Natural killer cell (primary cell): ENCODE measurements around the gene RANBP9. TPM values are rescaled to one million over a fixed set of nuclear protein-coding genes. Genes with fewer than 3 reads are reported as not detected.

Source experiments
- ATAC-seq, 3 donors: fragments of 150-1000 bp in 2 of 3; fragments of 200-7000 bp in 1 of 3; cut with Tn5 transposase; 1 replicate in 1 of 3; 2 replicates in 2 of 3; pipeline ENCODE4 v1.10.0; 2021; ENCODE audit warnings: mild to moderate bottlenecking in 2 of 3, moderate library complexity in 2 of 3
- DNase-seq, 2 donors: peaks; one replicate each; pipeline versions ENCODE4 v3.0.0 to v3.0.0-alpha.2; 2013 to 2021; ENCODE audit warnings: mixed read lengths in 1 of 2
- H3K27ac ChIP-seq: one replicate; pipeline ENCODE4 v1.5.1; 2013; ENCODE audit warnings: mild to moderate bottlenecking, low read length
- H3K27me3 ChIP-seq: one replicate; pipeline ENCODE4 v1.6.1; 2013; ENCODE audit warnings: low read length; ENCODE audit not compliant: control insufficient read depth, insufficient read depth
- H3K36me3 ChIP-seq: one replicate; pipeline ENCODE4 v1.6.1; 2013; ENCODE audit warnings: low read length; ENCODE audit not compliant: control insufficient read depth, insufficient read depth
- H3K4me1 ChIP-seq: one replicate; pipeline ENCODE4 v1.6.1; 2013; ENCODE audit warnings: low read length; ENCODE audit not compliant: control insufficient read depth, insufficient read depth
- H3K4me3 ChIP-seq: one replicate; pipeline ENCODE4 v1.5.1; 2013; ENCODE audit warnings: low read length
- H3K9me3 ChIP-seq: one replicate; pipeline ENCODE4 v1.6.1; 2013; ENCODE audit warnings: low read length; ENCODE audit not compliant: control insufficient read depth, insufficient read depth
- H3K27ac Mint-ChIP-seq, 2 donors: one replicate each; pipeline ENCODE4 v1.8.0; 2022; ENCODE audit warnings: mild to moderate bottlenecking in 2 of 2, mixed read lengths in 2 of 2, moderate library complexity in 1 of 2
- H3K27me3 Mint-ChIP-seq, 2 donors: one replicate each; pipeline ENCODE4 v1.8.0; 2022; ENCODE audit warnings: low read depth in 2 of 2, mixed read lengths in 2 of 2
- H3K36me3 Mint-ChIP-seq: one replicate; pipeline ENCODE4 v1.8.0; 2022; ENCODE audit warnings: mixed read lengths
- H3K4me1 Mint-ChIP-seq, 2 donors: one replicate each; pipeline ENCODE4 v1.8.0; 2022; ENCODE audit warnings: mixed read lengths in 2 of 2
- H3K4me3 Mint-ChIP-seq: one replicate; pipeline ENCODE4 v1.8.0; 2022; ENCODE audit warnings: mild to moderate bottlenecking, moderate library complexity, mixed read lengths
- H3K9me3 Mint-ChIP-seq, 2 donors: one replicate each; pipeline ENCODE4 v1.8.0; 2022; ENCODE audit warnings: mixed read lengths in 2 of 2
- CTCF ChIP-seq: fragments of 200-600 bp; IDR thresholded peaks from one replicate; pipeline ENCODE4 v1.8.0; 2022; ENCODE audit warnings: antibody characterized with exemption
- WGBS: methylation state at CpG from one replicate; pipeline ENCODE4 v1.1.7; 2013; ENCODE audit warnings: missing lambda C conversion rate; ENCODE audit not compliant: insufficient coverage; 5-methylcytosine and 5-hydroxymethylcytosine counted together
- intact Hi-C: fragments of 100-400 bp; cut with micrococcal nuclease; formaldehyde crosslinking; loops from one replicate; pipeline ENCODE4 v1.14.2; 2022
- total RNA-seq, 4 donors: library from RNA; stranded (reverse); fragments of 120-200 nt in 1 of 4; gene quantifications; one replicate each; pipeline versions ENCODE4 v1.2.3 to v1.2.4, GENCODE V29; 2013 to 2022

The RANBP9 gene
- total RNA-seq, 3 donors from 2014 or later (not counting 1 experiment from before 2014, with no cell fraction given), result 52.2 to 62.5 (median 57.6) TPM

DNA sequence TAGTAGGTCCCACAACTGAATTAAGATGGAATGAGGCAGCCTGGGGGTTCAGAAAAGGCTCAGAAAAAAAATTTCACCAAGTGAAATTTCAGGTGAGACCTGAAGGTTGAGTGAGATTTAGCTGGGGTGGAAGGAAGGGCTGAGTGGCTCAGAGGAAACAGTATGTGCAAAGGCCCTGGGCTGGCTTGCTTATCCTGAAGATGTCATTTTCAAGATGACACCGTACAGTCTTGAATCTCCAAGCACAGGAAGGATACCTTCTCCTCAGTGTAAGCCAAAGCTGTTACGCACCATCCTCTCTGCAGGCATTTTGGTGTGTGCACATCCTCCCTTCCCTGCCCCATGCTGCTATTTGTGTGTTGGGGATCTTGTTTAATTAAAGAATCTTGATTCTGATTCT, 43.0 kb upstream of the RANBP9 start:
- Histone ChIP-seq H3K4me3 (no peak overlapping the region), H3K36me3 (no peaks in the 10 kb centered on the region), H3K27me3 (no peaks in the 10 kb centered on the region), H3K4me1 (no peaks in the 10 kb centered on the region), H3K27ac (no peak overlapping the region), H3K9me3 (no peaks in the 10 kb centered on the region)
- intact Hi-C loops, result no loop called here
- H3K4me3 Mint-ChIP-seq, result no peak overlapping the region
- no peak for TF ChIP-seq CTCF
- H3K4me1 Mint-ChIP-seq, result no peaks in the 10 kb centered on the region
- ATAC-seq, result no peak
- H3K36me3 Mint-ChIP-seq, result no peaks in the 10 kb centered on the region
- no peak for DNase-seq
- H3K27ac Mint-ChIP-seq, result no peak overlapping the region
- peaks cover 0 to 3% of the 10 kb centered on the region in 2 donors for H3K27me3 Mint-ChIP-seq
- H3K9me3 Mint-ChIP-seq, result no peaks in the 10 kb centered on the region
- WGBS, result 100% methylated on average over 2 of the region's 2 CpGs

- H3K4me3 Mint-ChIP-seq, result no peak overlapping the region
- Histone ChIP-seq H3K27ac (no peak overlapping the region), H3K36me3 (no peaks in the 10 kb centered on the region), H3K4me1 (peaks cover 15% of the 10 kb centered on the region), H3K27me3 (no peaks in the 10 kb centered on the region), H3K9me3 (peaks cover 10% of the 10 kb centered on the region), H3K4me3 (no peak overlapping the region)
- no peak for ATAC-seq
- H3K9me3 Mint-ChIP-seq, result peaks cover 0 to 2% of the 10 kb centered on the region in 2 donors
- no peaks in the 10 kb centered on the region for H3K36me3 Mint-ChIP-seq
- no peak for TF ChIP-seq CTCF
- no peak for DNase-seq
- H3K4me1 Mint-ChIP-seq, result peaks cover 7 to 20% of the 10 kb centered on the region in 2 donors
- intact Hi-C loops, result no loop called here
- H3K27ac Mint-ChIP-seq, result no peak overlapping the region
- WGBS, result 91% methylated on average over 7 of the region's 7 CpGs
- peaks cover 0 to 3% of the 10 kb centered on the region in 2 donors for H3K27me3 Mint-ChIP-seq
These were observed 32.1 kb upstream of the RANBP9 start for GRCh38 chr6:13743736-13744127.

GRCh38 chr6:13742961-13743735, 31.5 kb upstream of the RANBP9 start:
- Mint-ChIP-seq H3K27ac (no peak overlapping the region), H3K36me3 (no peaks in the 10 kb centered on the region), H3K27me3 (peaks cover 0 to 3% of the 10 kb centered on the region in 2 donors), H3K4me3 (peak overlapping the region; percentile 28), H3K4me1 (peaks cover 7 to 20% of the 10 kb centered on the region in 2 donors), H3K9me3 (peaks cover 0 to 2% of the 10 kb centered on the region in 2 donors)
- Histone ChIP-seq H3K4me1 (peaks cover 12% of the 10 kb centered on the region), H3K27me3 (no peaks in the 10 kb centered on the region), H3K36me3 (no peaks in the 10 kb centered on the region), H3K9me3 (peaks cover 10% of the 10 kb centered on the region), H3K4me3 (no peak overlapping the region), H3K27ac (no peak overlapping the region)
- 85% methylated on average over 56 of the region's 56 CpGs for WGBS
- DNase-seq (no peak), ATAC-seq (no peak)
- intact Hi-C loops, result no loop called here
- TF ChIP-seq CTCF, result no peak

- Mint-ChIP-seq H3K4me1 (peaks cover 7 to 9% of the 10 kb centered on the region in 2 donors), H3K27me3 (peaks cover 0 to 3% of the 10 kb centered on the region in 2 donors), H3K4me3 (no peak overlapping the region), H3K27ac (no peak overlapping the region), H3K9me3 (no peaks in the 10 kb centered on the region), H3K36me3 (no peaks in the 10 kb centered on the region)
- intact Hi-C loops, result no loop called here
- no peaks in the 10 kb centered on the region for H3K4me1 ChIP-seq
- 58% methylated on average over 4 of the region's 4 CpGs for WGBS
- no peak for DNase-seq
- no peaks in the 10 kb centered on the region for H3K27me3 ChIP-seq
- no peak overlapping the region for H3K4me3 ChIP-seq
- H3K36me3 ChIP-seq, result no peaks in the 10 kb centered on the region
- peak in 1 of 3 donors; percentile 76 for ATAC-seq
- H3K9me3 ChIP-seq, result peaks cover 2% of the 10 kb centered on the region
- no peak for TF ChIP-seq CTCF
- no peak overlapping the region for H3K27ac ChIP-seq
These were observed 29.7 kb upstream of the RANBP9 start for GRCh38 chr6:13741365-13741764.
